ENCODE measurements around the gene ODF2.
"Not testable (repeated sequence)": the region's sequence is repeated elsewhere in the genome, so short reads cannot be mapped to it uniquely, and the experiment has no call there.

- not testable (repeated sequence) for TF ChIP-seq RFX5 (IDR thresholded peaks at IDR 0.05; ENCODE audit: low read depth, low read length); RCOR1 (conservative IDR thresholded peaks at IDR 0.05; ENCODE audit: low read depth, low read length)
Observed at GRCh38 chr9:128503415-128503825, 47.6 kb downstream of the ODF2 start.
